Measurements from ENCODE around the gene SLC38A6. TPM values are rescaled to one million over a fixed set of nuclear protein-coding genes. Genes with fewer than 3 reads are reported as not detected.

Gene SLC38A6
- total and polyA plus RNA-seq, 12 donors = 2.6 to 8.9 (median 3.6) TPM

GRCh38 chr14:61099216-61099835 is 118.3 kb downstream of the SLC38A6 start:
- DNase-seq = no peak
- H3K4me1 ChIP-seq = peaks cover 3 to 40% (median 27%) of the 10 kb centered on the region in 9 donors
- no peaks in the 10 kb centered on the region for H3K27me3 ChIP-seq
- H3K27ac ChIP-seq = no peak overlapping the region
- TF ChIP-seq CTCF (IDR thresholded peaks at IDR 0.05) = no peak
- intact Hi-C loops (cut with DNase I) = no loop called here
- no peak for ATAC-seq
- WGBS, 2 donors = 63 to 75% methylated on average over 4 of the region's 4 CpGs
- H3K4me3 ChIP-seq = no peak overlapping the region
- no peaks in the 10 kb centered on the region for H3K36me3 ChIP-seq
- H3K9me3 ChIP-seq = peaks cover 0 to 14% (median 0%) of the 10 kb centered on the region in 11 donors

DNA sequence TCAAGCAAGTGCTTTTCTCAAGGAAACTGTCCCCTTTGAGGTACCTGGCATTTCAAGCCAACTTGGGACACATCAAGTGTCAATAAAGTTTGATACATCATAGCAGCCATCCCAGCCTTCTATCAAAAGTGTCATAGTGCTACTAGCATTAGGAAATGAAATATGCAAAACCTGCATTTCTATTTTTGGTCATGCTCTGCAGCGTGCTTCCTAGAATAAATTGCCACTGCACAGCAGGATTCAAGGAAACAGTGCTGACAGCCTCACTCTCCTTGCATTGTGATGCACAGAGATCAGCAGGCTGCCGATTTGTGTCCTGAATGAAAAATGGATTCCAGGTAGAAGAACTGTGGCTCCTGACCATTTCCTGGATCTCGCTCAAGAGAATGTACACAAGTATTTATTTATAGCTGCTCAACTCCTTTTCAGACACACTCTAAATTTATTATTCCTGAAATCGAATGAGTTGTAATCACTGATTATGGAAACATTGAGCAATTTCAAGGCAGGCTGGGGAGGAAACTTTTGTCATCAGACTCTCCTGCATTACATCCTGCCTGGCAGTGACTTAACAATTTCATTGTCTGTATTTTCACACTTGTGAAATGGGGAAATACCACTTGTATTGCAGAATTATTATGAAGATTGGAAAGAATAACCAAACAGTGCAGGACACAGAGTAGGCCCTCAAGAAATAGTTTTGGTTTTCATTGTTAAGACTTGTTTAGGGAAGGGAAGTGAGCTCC is 120.9 kb downstream of the SLC38A6 start:
- Histone ChIP-seq H3K9me3 (peaks cover 0 to 11% (median 0%) of the 10 kb centered on the region in 11 donors), H3K27me3 (no peaks in the 10 kb centered on the region), H3K27ac (peak overlapping the region in 7 of 10 donors; percentile 9 to 81 (median 57)), H3K4me3 (no peak overlapping the region), H3K4me1 (peaks cover 3 to 50% (median 32%) of the 10 kb centered on the region in 9 donors), H3K36me3 (no peaks in the 10 kb centered on the region)
- DNase-seq (no peak), ATAC-seq (peak in 4 of 8 donors; percentile 23 to 62 (median 44))
- WGBS, 2 donors = 15 to 16% methylated on average over 4 of the region's 4 CpGs
- intact Hi-C loops (cut with DNase I) = no loop called here
- TF ChIP-seq CTCF (IDR thresholded peaks at IDR 0.05) = no peak

Other genes with a start within 250 kb of the SLC38A6 start
- gene MNAT1, start 246.5 kb upstream of the SLC38A6 start, total RNA-seq = 10 to 100 TPM; 22.8 to 35.3 (median 29.9) TPM
- gene MNAT1, start 246.5 kb upstream of the SLC38A6 start, polyA plus RNA-seq = 10 to 100 TPM; 13.9 to 20.5 TPM
- gene TRMT5, start 166 bp upstream of the SLC38A6 start, total RNA-seq = 1 to 10 TPM; 5.3 to 8.9 (median 6.8) TPM
- 1 to 10 TPM; 2.0 TPM for gene TRMT5, start 166 bp upstream of the SLC38A6 start, polyA plus RNA-seq